Gastroesophageal sphincter (tissue), 4 donors: ENCODE results near the gene FRMD5. TPM values are rescaled to one million over a fixed set of nuclear protein-coding genes. Genes with fewer than 3 reads are reported as not detected.

Experiments
- ATAC-seq: fragments of 150-250 bp; one replicate; pipeline ENCODE4 v1.9.1; 2016; ENCODE audit warnings: mild to moderate bottlenecking, moderate library complexity
- H3K27ac ChIP-seq, 4 donors: fragments of 200-600 bp; sonication (generic) in 3 of 4; 1 replicate in 3 of 4; 2 replicates in 1 of 4; pipeline ENCODE4 v1.5.1; 2016 to 2019
- H3K27me3 ChIP-seq: fragments of 200-600 bp; sonication (generic); one replicate; pipeline ENCODE4 v1.5.1; 2019
- H3K36me3 ChIP-seq, 2 donors: fragments of 200-600 bp; sonication (generic); one replicate each; pipeline ENCODE4 v1.5.1; 2019; ENCODE audit warnings: control low read depth in 1 of 2
- H3K4me1 ChIP-seq, 3 donors: fragments of 200-600 bp; sonication (generic); 1 replicate in 2 of 3; 2 replicates in 1 of 3; pipeline ENCODE4 v1.5.1; 2016 to 2019; ENCODE audit warnings: control low read depth in 2 of 3
- H3K4me3 ChIP-seq, 2 donors: fragments of 200-600 bp; sonication (generic); one replicate each; pipeline ENCODE4 v1.5.1; 2019; ENCODE audit warnings: mild to moderate bottlenecking in 1 of 2, moderate library complexity in 1 of 2
- H3K9me3 ChIP-seq, 3 donors: fragments of 200-600 bp; sonication (generic); one replicate each; pipeline ENCODE4 v1.5.1; 2017 to 2019; ENCODE audit warnings: control low read depth in 2 of 3
- CTCF ChIP-seq, 4 experiments: fragments of 200-600 bp in 2 of 4; fragments of 450-650 bp in 2 of 4; sonication (generic) in 1 of 4; IDR thresholded peaks; one replicate each; pipeline ENCODE4 v1.5.1; 2017 to 2019; ENCODE audit warnings: antibody characterized with exemption in 4 of 4, mild to moderate bottlenecking in 2 of 4, moderate library complexity in 2 of 4
- EP300 ChIP-seq: sonication (generic); formaldehyde crosslinking; IDR thresholded peaks from one replicate; pipeline ENCODE4 v1.6.1; 2017; ENCODE audit warnings: antibody characterized with exemption, mild to moderate bottlenecking
- POLR2A ChIP-seq, 2 donors: fragments of 450-650 bp; IDR thresholded peaks; one replicate each; pipeline ENCODE4 v1.6.1; 2017; ENCODE audit warnings: antibody characterized with exemption in 2 of 2, mild to moderate bottlenecking in 2 of 2, moderate library complexity in 1 of 2
- POLR2AphosphoS5 ChIP-seq: sonication (generic); formaldehyde crosslinking; IDR thresholded peaks from one replicate; pipeline ENCODE4 v1.6.1; 2017; ENCODE audit warnings: antibody characterized with exemption
- WGBS, 2 donors: methylation state at CpG; one replicate each; pipeline ENCODE4 v1.1.5; 2018; ENCODE audit warnings: low coverage in 1 of 2; 5-methylcytosine and 5-hydroxymethylcytosine counted together
- total RNA-seq, 4 donors: library from RNA; depleted of rRNA; stranded (reverse); fragments of >200 nt; gene quantifications; one replicate each; pipeline ENCODE4 v1.1.0, GENCODE V29; 2016

The FRMD5 gene
- total RNA-seq, 4 donors from 2014 or later, result 0.47 to 1.2 (median 0.90) TPM

- H3K27me3 ChIP-seq, result no peaks in the 10 kb centered on the region
- WGBS, 2 donors, result 78 to 88% methylated on average over 1 of the region's 2 CpGs
- no peaks in the 10 kb centered on the region for H3K9me3 ChIP-seq
- TF ChIP-seq CTCF (IDR thresholded peaks at IDR 0.05) (no peak), EP300 (no peak), POLR2AphosphoS5 (no peak), POLR2A (IDR thresholded peaks at IDR 0.05) (no peak)
- ATAC-seq, result no peak
- no peak overlapping the region for H3K27ac ChIP-seq
- peaks cover 0 to 16% of the 10 kb centered on the region in 2 donors for H3K36me3 ChIP-seq
- H3K4me3 ChIP-seq, result no peak overlapping the region
- H3K4me1 ChIP-seq, result no peaks in the 10 kb centered on the region
Measured at GRCh38 chr15:43878446-43878845, 316.6 kb downstream of the FRMD5 start.

- Histone ChIP-seq H3K27ac (no peak overlapping the region), H3K36me3 (peaks cover 0 to 16% of the 10 kb centered on the region in 2 donors), H3K27me3 (no peaks in the 10 kb centered on the region), H3K4me1 (no peaks in the 10 kb centered on the region), H3K4me3 (no peak overlapping the region), H3K9me3 (no peaks in the 10 kb centered on the region)
- TF ChIP-seq POLR2AphosphoS5, result no peak
- no peak for TF ChIP-seq CTCF (IDR thresholded peaks at IDR 0.05)
- no peak for TF ChIP-seq EP300
- TF ChIP-seq POLR2A (IDR thresholded peaks at IDR 0.05), result no peak
- WGBS, 2 donors, result 96 to 100% methylated on average over 3 of the region's 4 CpGs
- ATAC-seq, result no peak
Measured at GRCh38 chr15:43877371-43877770, 317.7 kb downstream of the FRMD5 start.

- no peak for TF ChIP-seq POLR2A (IDR thresholded peaks at IDR 0.05)
- no peak for TF ChIP-seq EP300
- no peak for TF ChIP-seq POLR2AphosphoS5
- no peak for TF ChIP-seq CTCF (IDR thresholded peaks at IDR 0.05)
- Histone ChIP-seq H3K4me1 (no peaks in the 10 kb centered on the region), H3K9me3 (no peaks in the 10 kb centered on the region), H3K27me3 (no peaks in the 10 kb centered on the region), H3K4me3 (no peak overlapping the region), H3K27ac (no peak overlapping the region), H3K36me3 (peaks cover 0 to 16% of the 10 kb centered on the region in 2 donors)
- no peak for ATAC-seq
- WGBS, 2 donors, result 100% methylated on average over 2 to 3 of the region's 3 CpGs
Measured at GRCh38 chr15:43876872-43877271, 318.2 kb downstream of the FRMD5 start.

- no peak for ATAC-seq
- 93 to 100% methylated on average over 1 to 8 of the region's 10 CpGs for WGBS, 2 donors
- Histone ChIP-seq H3K27me3 (no peaks in the 10 kb centered on the region), H3K4me3 (no peak overlapping the region), H3K36me3 (peaks cover 0 to 16% of the 10 kb centered on the region in 2 donors), H3K4me1 (no peaks in the 10 kb centered on the region), H3K27ac (no peak overlapping the region), H3K9me3 (no peaks in the 10 kb centered on the region)
- TF ChIP-seq CTCF (IDR thresholded peaks at IDR 0.05) (no peak), POLR2AphosphoS5 (no peak), EP300 (no peak), POLR2A (IDR thresholded peaks at IDR 0.05) (no peak)
Measured at GRCh38 chr15:43873651-43874050, 321.4 kb downstream of the FRMD5 start.

GRCh38 chr15:43872416-43873020, 322.6 kb downstream of the FRMD5 start:
- H3K27me3 ChIP-seq, result no peaks in the 10 kb centered on the region
- TF ChIP-seq POLR2AphosphoS5 (no peak), CTCF (IDR thresholded peaks at IDR 0.05) (peak in 2 of 4 experiments; percentile 38 to 50)
- peaks cover 0 to 16% of the 10 kb centered on the region in 2 donors for H3K36me3 ChIP-seq
- no peak overlapping the region for H3K27ac ChIP-seq
- no peak overlapping the region for H3K4me3 ChIP-seq
- no peaks in the 10 kb centered on the region for H3K4me1 ChIP-seq
- no peak for ATAC-seq
- 35 to 44% methylated on average over 5 to 6 of the region's 6 CpGs for WGBS, 2 donors
- H3K9me3 ChIP-seq, result no peaks in the 10 kb centered on the region
